Thyroid gland (tissue), 4 donors: Measurements from ENCODE around the gene LAMC3. TPM values are rescaled to one million over a fixed set of nuclear protein-coding genes. Genes with fewer than 3 reads are reported as not detected.

Source experiments
- DNase-seq, 2 donors: peaks; one replicate each; pipeline ENCODE4 v3.0.0-alpha.2; 2019
- H3K27ac ChIP-seq, 3 donors: fragments of 200-600 bp; sonication (generic); 1 replicate in 2 of 3; 2 replicates in 1 of 3; pipeline ENCODE4 v1.5.1; 2016 to 2019; ENCODE audit warnings: mild to moderate bottlenecking in 1 of 3, moderate library complexity in 1 of 3
- H3K27me3 ChIP-seq: fragments of 200-600 bp; sonication (generic); one replicate; pipeline ENCODE4 v1.5.1; 2019
- H3K36me3 ChIP-seq, 2 donors: fragments of 200-600 bp; sonication (generic); one replicate each; pipeline ENCODE4 v1.5.1; 2016 to 2019
- H3K4me1 ChIP-seq, 2 donors: fragments of 200-600 bp; sonication (generic); one replicate each; pipeline ENCODE4 v1.5.1; 2017 to 2019
- H3K4me3 ChIP-seq, 3 donors: fragments of 200-600 bp; sonication (generic); replicated peaks in 1 of 3; 1 replicate in 2 of 3; 2 replicates in 1 of 3; pipeline ENCODE4 v1.5.1; 2016; ENCODE audit warnings: mild to moderate bottlenecking in 1 of 3
- H3K9me3 ChIP-seq: fragments of 200-600 bp; sonication (generic); one replicate; pipeline ENCODE4 v1.5.1; 2017
- POLR2A ChIP-seq, 2 donors: fragments of 450-650 bp; IDR thresholded peaks; one replicate each; pipeline ENCODE4 v1.6.1; 2017; ENCODE audit warnings: antibody characterized with exemption in 2 of 2, mild to moderate bottlenecking in 2 of 2, moderate library complexity in 1 of 2
- WGBS, 2 donors: methylation state at CpG; one replicate each; pipeline ENCODE4 v1.1.5; 2017; 5-methylcytosine and 5-hydroxymethylcytosine counted together
- intact Hi-C: fragments of 100-400 bp; cut with DNase I; formaldehyde crosslinking; loops from one replicate; pipeline ENCODE4 v1.15.1; 2023
- total RNA-seq, 4 donors: library from RNA; depleted of rRNA; stranded (reverse); fragments of >200 nt; gene quantifications; one replicate each; pipeline ENCODE4 v1.2.3, GENCODE V29; 2016
- TF ChIP-seq, protein P1 (sequence below), 6 experiments: fragments of 200-600 bp in 3 of 6; fragments of 450-650 bp in 3 of 6; sonication (generic) in 3 of 6; IDR thresholded peaks; one replicate each; pipeline ENCODE4 v1.5.1; 2016 to 2019; ENCODE audit warnings: antibody characterized with exemption in 6 of 6, mild to moderate bottlenecking in 2 of 6, inconsistent platforms in 1 of 6, moderate library complexity in 1 of 6

The LAMC3 gene
- total RNA-seq, 4 donors from 2014 or later, result 0.81 to 11.1 (median 3.2) TPM

DNA sequence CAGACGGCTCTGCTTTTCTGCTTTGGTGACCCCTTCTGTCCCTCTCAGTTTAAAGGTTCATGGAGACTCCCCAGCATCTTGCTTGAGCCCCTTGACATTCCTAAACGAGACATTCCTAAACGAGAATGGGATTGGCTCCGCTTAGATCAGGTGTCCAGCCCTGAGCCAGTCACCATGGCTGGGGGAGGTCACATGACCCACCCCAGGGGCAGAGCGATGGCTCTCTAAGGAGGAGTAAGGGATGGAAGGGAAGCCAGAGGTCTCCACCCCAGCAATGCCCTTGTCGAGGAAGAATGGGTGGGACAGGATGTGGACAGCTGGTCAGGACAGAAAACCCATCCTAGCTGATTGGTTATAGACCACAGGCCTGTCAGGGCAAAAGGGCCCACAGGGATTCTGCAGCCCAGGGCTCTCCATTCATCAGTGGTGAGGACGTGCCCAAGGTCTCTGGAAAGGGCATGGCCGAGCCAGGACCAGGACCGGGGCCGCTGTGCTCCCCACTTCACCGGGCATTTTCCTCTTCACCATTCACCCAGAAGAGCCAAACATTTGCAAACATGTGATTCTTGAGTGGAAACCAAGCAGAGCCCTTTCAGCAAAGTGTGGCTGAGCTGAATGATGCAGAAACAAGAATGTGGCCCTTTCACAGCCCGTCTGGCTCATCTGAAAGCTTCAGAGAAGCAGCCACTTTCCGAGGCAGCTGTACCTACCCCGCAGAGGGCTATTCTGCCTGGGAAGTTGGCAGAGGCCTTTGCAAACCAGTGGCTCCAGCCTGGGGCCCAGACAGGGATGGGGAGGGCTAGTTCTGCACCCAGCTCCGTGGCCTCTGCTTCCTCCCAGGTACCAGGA, 67.6 kb downstream of the LAMC3 start:
- Histone ChIP-seq H3K4me1 (peaks cover 0 to 9% of the 10 kb centered on the region in 2 donors), H3K4me3 (no peak overlapping the region), H3K27me3 (no peaks in the 10 kb centered on the region), H3K27ac (peak overlapping the region in 2 of 3 donors; percentile 50 to 68), H3K9me3 (no peaks in the 10 kb centered on the region), H3K36me3 (no peaks in the 10 kb centered on the region)
- peak; percentile 64 to 69 for DNase-seq
- intact Hi-C loops, result no loop called here
- 55 to 64% methylated on average over 15 of the region's 15 CpGs for WGBS, 2 donors
- TF ChIP-seq POLR2A (IDR thresholded peaks at IDR 0.05), result no peak
- TF ChIP-seq, protein P1, sequence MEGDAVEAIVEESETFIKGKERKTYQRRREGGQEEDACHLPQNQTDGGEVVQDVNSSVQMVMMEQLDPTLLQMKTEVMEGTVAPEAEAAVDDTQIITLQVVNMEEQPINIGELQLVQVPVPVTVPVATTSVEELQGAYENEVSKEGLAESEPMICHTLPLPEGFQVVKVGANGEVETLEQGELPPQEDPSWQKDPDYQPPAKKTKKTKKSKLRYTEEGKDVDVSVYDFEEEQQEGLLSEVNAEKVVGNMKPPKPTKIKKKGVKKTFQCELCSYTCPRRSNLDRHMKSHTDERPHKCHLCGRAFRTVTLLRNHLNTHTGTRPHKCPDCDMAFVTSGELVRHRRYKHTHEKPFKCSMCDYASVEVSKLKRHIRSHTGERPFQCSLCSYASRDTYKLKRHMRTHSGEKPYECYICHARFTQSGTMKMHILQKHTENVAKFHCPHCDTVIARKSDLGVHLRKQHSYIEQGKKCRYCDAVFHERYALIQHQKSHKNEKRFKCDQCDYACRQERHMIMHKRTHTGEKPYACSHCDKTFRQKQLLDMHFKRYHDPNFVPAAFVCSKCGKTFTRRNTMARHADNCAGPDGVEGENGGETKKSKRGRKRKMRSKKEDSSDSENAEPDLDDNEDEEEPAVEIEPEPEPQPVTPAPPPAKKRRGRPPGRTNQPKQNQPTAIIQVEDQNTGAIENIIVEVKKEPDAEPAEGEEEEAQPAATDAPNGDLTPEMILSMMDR (IDR thresholded peaks at IDR 0.05), result no peak

- H3K4me1 ChIP-seq, result peaks cover 0 to 9% of the 10 kb centered on the region in 2 donors
- no peak for DNase-seq
- intact Hi-C loops, result no loop called here
- no peak overlapping the region for H3K4me3 ChIP-seq
- no peaks in the 10 kb centered on the region for H3K36me3 ChIP-seq
- WGBS, 2 donors, result 91 to 99% methylated on average over 11 to 13 of the region's 17 CpGs
- TF ChIP-seq POLR2A (IDR thresholded peaks at IDR 0.05), result no peak
- TF ChIP-seq, protein P1 (IDR thresholded peaks at IDR 0.05), result no peak
- H3K9me3 ChIP-seq, result no peaks in the 10 kb centered on the region
- no peaks in the 10 kb centered on the region for H3K27me3 ChIP-seq
- no peak overlapping the region for H3K27ac ChIP-seq
Measured at GRCh38 chr9:131078427-131079366, 69.7 kb downstream of the LAMC3 start.

DNA sequence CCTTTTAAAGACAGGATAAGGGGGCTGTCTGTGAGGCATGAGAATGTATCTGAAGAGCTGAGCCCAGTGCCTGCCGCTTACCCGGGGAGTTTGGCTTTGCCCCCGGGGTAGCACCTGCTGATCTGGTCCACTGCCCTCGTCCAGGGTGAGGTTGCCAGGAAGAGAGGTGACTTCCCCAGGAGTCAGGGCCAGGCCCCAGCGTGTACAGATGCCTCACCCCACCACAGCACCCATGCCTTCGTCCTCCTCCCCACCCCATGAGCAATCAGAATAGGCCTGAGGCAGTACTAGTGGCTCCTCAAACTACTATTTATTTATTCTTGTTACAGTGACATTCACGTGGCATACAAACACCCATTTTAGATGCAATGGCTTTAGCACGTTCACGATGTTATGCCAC, 71.6 kb downstream of the LAMC3 start:
- WGBS, 2 donors, result 62 to 65% methylated on average over 9 of the region's 9 CpGs
- Histone ChIP-seq H3K27me3 (no peaks in the 10 kb centered on the region), H3K27ac (no peak overlapping the region), H3K4me1 (peaks cover 3 to 20% of the 10 kb centered on the region in 2 donors), H3K9me3 (no peaks in the 10 kb centered on the region), H3K36me3 (no peaks in the 10 kb centered on the region), H3K4me3 (no peak overlapping the region)
- peak in 1 of 2 donors; percentile 31 for DNase-seq
- intact Hi-C loops, result no loop called here
- TF ChIP-seq, protein P1 (IDR thresholded peaks at IDR 0.05), result no peak
- no peak for TF ChIP-seq POLR2A (IDR thresholded peaks at IDR 0.05)

- no peak for TF ChIP-seq POLR2A (IDR thresholded peaks at IDR 0.05)
- TF ChIP-seq, protein P1 (IDR thresholded peaks at IDR 0.05), result no peak
- Histone ChIP-seq H3K4me3 (no peak overlapping the region), H3K36me3 (no peaks in the 10 kb centered on the region), H3K9me3 (no peaks in the 10 kb centered on the region), H3K27ac (no peak overlapping the region), H3K27me3 (no peaks in the 10 kb centered on the region), H3K4me1 (peaks cover 3 to 15% of the 10 kb centered on the region in 2 donors)
- intact Hi-C loops, result no loop called here
- DNase-seq, result no peak
- 95 to 97% methylated on average over 9 of the region's 9 CpGs for WGBS, 2 donors
Measured at GRCh38 chr9:131081868-131082267, 72.9 kb downstream of the LAMC3 start.
